K562 (cell line): ENCODE results near the gene FKRP. TPM values are rescaled to one million over a fixed set of nuclear protein-coding genes. Genes with fewer than 3 reads are reported as not detected.

Source experiments
- ATAC-seq: fragments of 200-7000 bp; cut with Tn5 transposase; 3 replicates; pipeline ENCODE4 v1.9.1; 2020; ENCODE audit warnings: moderate library complexity
- BruUV-seq: library from RNA; stranded (reverse); fragments of 400-500 nt; replicated peaks from 2 replicates; lab custom pipeline; 2021; lab: Mats Ljungman, UMichigan
- CTCF ChIA-PET: fragments of 300-600 bp; formaldehyde crosslinking; extraction: SDS; loops from one replicate; lab custom pipeline; 2021; ENCODE audit warnings: low intra/inter-chr PET ratio; lab: Yijun Ruan, JAX
- POLR2A ChIA-PET: fragments of 300-600, 350-650 bp; sonication (Branson Sonifier 250); formaldehyde crosslinking; extraction: SDS; loops from one replicate; lab custom pipeline; 2021; ENCODE audit warnings: antibody characterized with exemption, inconsistent platforms; lab: Yijun Ruan, JAX
- DNase-seq, 4 experiments: peaks; one replicate each; pipeline versions ENCODE4 v3.0.0 to v3.0.0-alpha.2; 2011 to 2018; ENCODE audit warnings: low spot score in 3 of 4, mixed read lengths in 3 of 4; ENCODE audit errors: extremely low read depth in 1 of 4
- FAIRE-seq: peaks from 2 replicates; lab custom pipeline; 2011; peaks lifted over from hg19 to GRCh38; lab: Jason Lieb, UNC
- H2AFZ ChIP-seq: 2 replicates; pipeline ENCODE4 v1.6.0; 2011; ENCODE audit warnings: low read depth, low read length, control low read depth, inconsistent platforms
- H3K27ac ChIP-seq: fragments of 200-600 bp; 3 replicates; pipeline ENCODE4 v1.8.0; 2011; ENCODE audit warnings: low read depth, mild to moderate bottlenecking, control low read depth, inconsistent platforms, low read length, moderate library complexity, mixed read lengths; ENCODE audit errors: extremely low read depth
- H3K27me3 ChIP-seq, 2 experiments: fragments of 300-600 bp in 1 of 2; 2 replicates in 1 of 2; 3 replicates in 1 of 2; pipeline versions ENCODE4 v1.6.0 to v1.8.0; 2011; ENCODE audit warnings: inconsistent platforms in 2 of 2, low read length in 2 of 2, mild to moderate bottlenecking in 1 of 2, mixed read lengths in 1 of 2, moderate library complexity in 1 of 2; ENCODE audit not compliant: control insufficient read depth in 2 of 2, insufficient read depth in 2 of 2
- H3K36me3 ChIP-seq: fragments of 300-600 bp; 3 replicates; pipeline ENCODE4 v1.8.0; 2011; ENCODE audit warnings: mild to moderate bottlenecking, low read length, inconsistent platforms; ENCODE audit not compliant: control insufficient read depth, insufficient read depth
- H3K4me1 ChIP-seq, 2 experiments: fragments of 200-600 bp in 1 of 2; replicated peaks in 1 of 2; 2 replicates in 1 of 2; 3 replicates in 1 of 2; pipeline versions ENCODE4 v1.5.1 to v1.8.0; 2011; ENCODE audit warnings: inconsistent platforms in 2 of 2, low read length in 2 of 2, mild to moderate bottlenecking in 1 of 2, mixed read lengths in 1 of 2, moderate library complexity in 1 of 2; ENCODE audit not compliant: control insufficient read depth in 2 of 2, insufficient read depth in 2 of 2
- H3K4me2 ChIP-seq: 2 replicates; pipeline ENCODE4 v1.6.1; 2011; ENCODE audit warnings: low read length, control low read depth, inconsistent platforms, mixed read lengths; ENCODE audit not compliant: insufficient read depth
- H3K4me3 ChIP-seq: fragments of 200-600 bp; sonication (generic), shearing (Covaris generic); 2 replicates; pipeline ENCODE4 v1.5.1; 2016; ENCODE audit warnings: control low read depth, inconsistent platforms
- H3K79me2 ChIP-seq: fragments of 200-600 bp; 3 replicates; pipeline ENCODE4 v1.8.0; 2011; ENCODE audit warnings: low read length, inconsistent platforms; ENCODE audit not compliant: control insufficient read depth, insufficient read depth
- H3K9ac ChIP-seq, 2 experiments: 2 replicates each; pipeline versions ENCODE4 v1.6.0 to v1.6.1; 2011; ENCODE audit warnings: low read depth in 2 of 2, low read length in 2 of 2, control low read depth in 1 of 2, inconsistent platforms in 1 of 2, mild to moderate bottlenecking in 1 of 2, mixed read lengths in 1 of 2; ENCODE audit not compliant: insufficient read depth in 1 of 2
- H3K9me1 ChIP-seq: one replicate; pipeline ENCODE4 v1.6.0; 2011; ENCODE audit warnings: inconsistent platforms, mild to moderate bottlenecking, low read length, moderate library complexity; ENCODE audit not compliant: control insufficient read depth, insufficient read depth
- H3K9me3 ChIP-seq: replicated peaks from 2 replicates; pipeline ENCODE4 v1.5.1; 2011; ENCODE audit warnings: low read depth, low read length, inconsistent platforms; ENCODE audit not compliant: control insufficient read depth, insufficient read depth
- H4K20me1 ChIP-seq: replicated peaks from 2 replicates; pipeline ENCODE4 v1.6.1; 2011; ENCODE audit warnings: low read length, inconsistent platforms, mixed read lengths; ENCODE audit not compliant: control insufficient read depth, insufficient read depth
- C11orf30 ChIP-seq: fragments of 450-650 bp; IDR thresholded peaks from 2 replicates; pipeline ENCODE4 v1.6.1; 2016; ENCODE audit warnings: low read depth, mild to moderate bottlenecking
- CEBPB ChIP-seq: fragments of 450-650 bp; IDR thresholded peaks from 2 replicates; pipeline ENCODE4 v1.6.1; 2016; ENCODE audit warnings: missing genetic modification characterization, missing compliant biosample characterization
- E2F8 ChIP-seq: fragments of 450-650 bp; IDR thresholded peaks from 2 replicates; pipeline ENCODE4 v1.7.1; 2018; ENCODE audit warnings: mild to moderate bottlenecking, low read depth; ENCODE audit not compliant: partially characterized antibody
- JUNB ChIP-seq: fragments of 450-650 bp; formaldehyde crosslinking; conservative IDR thresholded peaks from 2 replicates; pipeline ENCODE4 v1.4.0; 2020; ENCODE audit warnings: mild to moderate bottlenecking
- MBD2 ChIP-seq: sonication (generic); IDR thresholded peaks from 2 replicates; pipeline ENCODE4 v1.6.1; 2016; ENCODE audit warnings: low read depth, borderline replicate concordance
- MEF2D ChIP-seq: conservative IDR thresholded peaks from 2 replicates; pipeline ENCODE4 v1.6.1; 2016; ENCODE audit warnings: low read depth, missing genetic modification characterization, missing compliant biosample characterization
- NCOA6 ChIP-seq: fragments of 450-650 bp; IDR thresholded peaks from 2 replicates; pipeline ENCODE4 v1.6.1; 2017; ENCODE audit warnings: mild to moderate bottlenecking
- PHB ChIP-seq: fragments of 250-450 bp; sonication (Bioruptor Pico); IDR thresholded peaks from 2 replicates; pipeline ENCODE4 v1.5.0; 2021
- POLR2B ChIP-seq: fragments of 450-650 bp; IDR thresholded peaks from 2 replicates; pipeline ENCODE4 v1.6.1; 2018; ENCODE audit warnings: low read depth; ENCODE audit not compliant: partially characterized antibody
- SLC30A9 ChIP-seq: fragments of 250-450 bp; sonication (Bioruptor Pico); IDR thresholded peaks from 2 replicates; pipeline ENCODE4 v1.8.0; 2022; ENCODE audit warnings: mild to moderate bottlenecking, moderate library complexity
- SNIP1 ChIP-seq: fragments of 450-650 bp; IDR thresholded peaks from 2 replicates; pipeline ENCODE4 v1.7.1; 2017; ENCODE audit warnings: low read depth, mild to moderate bottlenecking
- SRF ChIP-seq, 2 experiments: fragments of 250-450, 450-650 bp in 1 of 2; sonication (Bioruptor Pico) in 1 of 2; sonication (generic) in 1 of 2; formaldehyde crosslinking; IDR thresholded peaks; 2 replicates each; pipeline versions ENCODE4 v1.5.0 to v1.5.1; 2020 to 2022; ENCODE audit warnings: mild to moderate bottlenecking in 1 of 2, missing genetic modification reagents in 1 of 2
- SRSF9 ChIP-seq: fragments of 200-400 bp; formaldehyde crosslinking; IDR thresholded peaks from 2 replicates; pipeline ENCODE4 v1.6.1; 2017; ENCODE audit warnings: low read depth, low read length, borderline replicate concordance
- TAF1 ChIP-seq: IDR thresholded peaks from 2 replicates; pipeline ENCODE4 v1.6.1; 2011; ENCODE audit warnings: mild to moderate bottlenecking, low read length, moderate library complexity; ENCODE audit not compliant: insufficient read depth, control insufficient read depth, severe bottlenecking; ENCODE audit errors: extremely low read depth
- THAP7 ChIP-seq: fragments of 250-450 bp; sonication (Bioruptor Pico); IDR thresholded peaks from 2 replicates; pipeline ENCODE4 v1.5.0; 2021
- ZKSCAN1 ChIP-seq: fragments of 150-350 bp; IDR thresholded peaks from 2 replicates; pipeline ENCODE4 v1.6.1; 2016; ENCODE audit warnings: low read depth, low read length
- ZNF121 ChIP-seq: sonication (generic); formaldehyde crosslinking; conservative IDR thresholded peaks from 2 replicates; pipeline ENCODE4 v1.8.0; 2022; ENCODE audit warnings: missing genetic modification reagents
- ZNF436 ChIP-seq: fragments of 250-450, 450-650 bp; sonication (Bioruptor Pico); formaldehyde crosslinking; IDR thresholded peaks from 2 replicates; pipeline ENCODE4 v1.7.0; 2020; ENCODE audit warnings: mild to moderate bottlenecking
- ZNF699 ChIP-seq: fragments of 250-450 bp; sonication (Bioruptor Pico); IDR thresholded peaks from 2 replicates; pipeline ENCODE4 v1.8.0; 2021; ENCODE audit warnings: mild to moderate bottlenecking, moderate library complexity; ENCODE audit not compliant: insufficient replicate concordance
- ZNF77 ChIP-seq: fragments of 250-450 bp; sonication (Bioruptor Pico); IDR thresholded peaks from 2 replicates; pipeline ENCODE4 v1.5.0; 2020
- WGBS: fragments of 100-300 bp; shearing (Covaris generic); methylation state at CpG from one replicate; pipeline ENCODE4 v1.1.6; 2016; ENCODE audit warnings: low coverage, mixed read lengths; ENCODE audit not compliant: insufficient coverage; ENCODE audit errors: missing lambda C conversion rate; 5-methylcytosine and 5-hydroxymethylcytosine counted together
- in situ Hi-C: fragments of 300-500 bp; cut with MboI; formaldehyde crosslinking; loops from 4 replicates; pipeline ENCODE4 v1.15.0; 2018; ENCODE audit warnings: inconsistent platforms, mixed read lengths
- intact Hi-C: fragments of 100-400 bp; cut with micrococcal nuclease; formaldehyde crosslinking; loops from 2 replicates; pipeline ENCODE4 v1.14.2; 2022
- polyA plus RNA-seq, 8 experiments: library from polyadenylated mRNA; depleted of rRNA in 4 of 8; stranded (reverse) in 5 of 8; unstranded in 3 of 8; fragments of >200 nt; fragmentation: Nextera tagmentation in 2 of 8; fragmentation: Illumina TruSeq in 1 of 8; extraction: Ambion mirVana in 2 of 8; extraction: Trizol in 1 of 8; gene quantifications; 2 replicates each; pipeline versions ENCODE4 v1.2.1 to v1.2.3, GENCODE V29; 2011 to 2014; ENCODE audit warnings: inconsistent platforms in 1 of 8, missing spikeins in 1 of 8
- total RNA-seq, 7 experiments: library from RNA; depleted of rRNA in 6 of 7; stranded (reverse); fragments of >200 nt in 6 of 7; fragmentation: Illumina TruSeq in 2 of 7; extraction: Trizol in 2 of 7; gene quantifications; 2 replicates each; pipeline versions ENCODE4 v1.2.1 to v1.2.3, GENCODE V29; 2011 to 2021; ENCODE audit warnings: low replicate concordance in 1 of 7

Gene FKRP
- total and polyA plus RNA-seq, 9 of the 15 experiments (the other 6 are each of a cell fraction or from before 2014, with no cell fraction given) = 0.68 to 16.1 (median 6.5) TPM

GRCh38 chr19:46772170-46773017 is 26.5 kb downstream of the FKRP start (continued):
- TF ChIP-seq POLR2B (peak; percentile 56), SRF (CRISPR knock-in tag; IDR thresholded peaks at IDR 0.05) (no peak), E2F8 (no peak), ZNF121 (CRISPR knock-in tag) (peak; percentile 64), SLC30A9 (no peak), CEBPB (peak; percentile 58), JUNB (CRISPR knock-in tag) (no peak)

GRCh38 chr19:46773018-46773399 is 27.2 kb downstream of the FKRP start:
- no peaks in the 10 kb centered on the region for H3K9me3 ChIP-seq
- in situ Hi-C loops (no loop called here), intact Hi-C loops (no loop called here)
- H3K4me2 ChIP-seq = no peak overlapping the region
- POLR2A ChIA-PET = interaction anchor here (0.6 to 3.3 kb wide), 13 partner anchors 8 to 619 kb away, joined by 3 to 50 read pairs (median 4); partner anchors contain the start of gene SLC1A5
- H4K20me1 ChIP-seq = peaks cover 21% of the 10 kb centered on the region
- DNase-seq = no peak
- no peak for ATAC-seq
- no peak overlapping the region for H3K27ac ChIP-seq
- H3K4me3 ChIP-seq = no peak overlapping the region
- no peak overlapping the region for H2AFZ ChIP-seq
- H3K9me1 ChIP-seq = no peaks in the 10 kb centered on the region
- peaks cover 34% of the 10 kb centered on the region for H3K36me3 ChIP-seq
- no peak overlapping the region for H3K9ac ChIP-seq
- no peaks in the 10 kb centered on the region for H3K27me3 ChIP-seq
- peaks cover 6% of the 10 kb centered on the region; the same call in 1 of the 3 replicates for H3K79me2 ChIP-seq
- BruUV-seq = no TSS peak
- H3K4me1 ChIP-seq = peaks cover 0 to 16% of the 10 kb centered on the region in 2 experiments; a peak in 3 of 5 replicates
- 7% methylated on average over 7 of the region's 7 CpGs for WGBS
- no peak for FAIRE-seq
- CTCF ChIA-PET = no interaction called here
- TF ChIP-seq THAP7 (CRISPR knock-in tag) (peak; percentile 43; the same call in 1 of the 2 replicates), C11orf30 (peak; percentile 50; the same call in 1 of the 2 replicates), TAF1 (no peak), ZNF699 (CRISPR knock-in tag) (no peak), SRSF9 (no peak), MBD2 (no peak), ZNF77 (CRISPR knock-in tag) (no peak), SNIP1 (no peak), PHB (CRISPR knock-in tag) (0 out of 2 replicates have a peak, but pooled peaks have one; percentile 35), ZKSCAN1 (no peak), ZNF436 (CRISPR knock-in tag) (0 out of 2 replicates have a peak, but pooled peaks have one; percentile 34), MEF2D (tag) (no peak), NCOA6 (no peak)
